HFF-Myc (cell line): Measurements from ENCODE around the gene TCERG1L.

ENCODE experiments used
- DNase-seq: peaks from one replicate; pipeline ENCODE4 v3.0.0-alpha.2; 2011; ENCODE audit warnings: low read depth; ENCODE audit errors: extremely low read depth
- H3K4me3 ChIP-seq: replicated peaks from 2 replicates; pipeline ENCODE4 v1.5.1; 2011; ENCODE audit warnings: low read depth, mild to moderate bottlenecking, control low read depth, low read length
- TF ChIP-seq, protein P1 (sequence below): IDR thresholded peaks from 2 replicates; pipeline ENCODE4 v1.5.1; 2012; ENCODE audit warnings: mild to moderate bottlenecking, low read depth, low read length, control low read depth; ENCODE audit errors: missing control alignments

The TCERG1L gene

DNA sequence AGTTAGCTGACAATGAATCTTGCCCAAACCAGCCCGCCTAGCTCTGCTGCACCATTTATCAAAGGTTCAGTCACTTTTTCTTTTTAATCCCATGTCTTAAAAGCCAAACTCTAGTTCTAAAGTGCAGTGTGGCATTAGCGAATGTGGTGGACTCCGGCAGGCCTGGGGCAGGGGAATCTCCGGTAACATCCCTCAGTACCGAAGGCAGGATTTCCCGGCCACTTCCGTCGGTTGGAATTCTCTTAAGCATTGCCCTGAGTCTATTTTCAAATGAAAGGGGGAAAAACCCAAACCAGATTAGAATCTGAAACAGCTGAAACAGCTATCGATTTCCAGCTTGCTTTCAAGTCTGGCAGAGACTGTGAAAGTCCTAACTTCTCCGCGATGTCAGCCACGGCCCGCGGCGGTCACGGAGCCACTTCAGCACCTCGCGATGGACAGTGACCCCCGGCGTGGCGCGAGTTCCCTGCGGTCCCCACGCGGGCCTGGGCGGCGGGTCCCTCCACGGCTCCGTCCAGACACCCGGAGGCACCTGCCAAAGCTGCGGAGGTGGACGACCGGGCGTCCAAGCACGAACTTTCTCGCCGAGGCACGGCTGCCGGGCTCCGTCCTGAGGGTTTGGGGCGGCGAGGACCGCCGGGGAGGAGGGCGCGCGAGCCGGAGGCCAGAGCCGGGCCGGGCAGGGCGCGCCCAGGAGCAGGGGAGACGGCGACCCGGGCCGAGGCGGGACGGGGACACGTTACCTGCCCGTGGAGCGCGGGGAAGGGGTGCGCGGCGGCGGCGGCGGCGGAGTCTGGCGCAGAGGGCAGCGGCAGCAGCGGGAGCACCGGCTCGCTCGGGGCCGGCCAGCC lies 745 bp downstream of the TCERG1L start:
- no peak for DNase-seq
- no peak overlapping the region for H3K4me3 ChIP-seq
- TF ChIP-seq, protein P1, sequence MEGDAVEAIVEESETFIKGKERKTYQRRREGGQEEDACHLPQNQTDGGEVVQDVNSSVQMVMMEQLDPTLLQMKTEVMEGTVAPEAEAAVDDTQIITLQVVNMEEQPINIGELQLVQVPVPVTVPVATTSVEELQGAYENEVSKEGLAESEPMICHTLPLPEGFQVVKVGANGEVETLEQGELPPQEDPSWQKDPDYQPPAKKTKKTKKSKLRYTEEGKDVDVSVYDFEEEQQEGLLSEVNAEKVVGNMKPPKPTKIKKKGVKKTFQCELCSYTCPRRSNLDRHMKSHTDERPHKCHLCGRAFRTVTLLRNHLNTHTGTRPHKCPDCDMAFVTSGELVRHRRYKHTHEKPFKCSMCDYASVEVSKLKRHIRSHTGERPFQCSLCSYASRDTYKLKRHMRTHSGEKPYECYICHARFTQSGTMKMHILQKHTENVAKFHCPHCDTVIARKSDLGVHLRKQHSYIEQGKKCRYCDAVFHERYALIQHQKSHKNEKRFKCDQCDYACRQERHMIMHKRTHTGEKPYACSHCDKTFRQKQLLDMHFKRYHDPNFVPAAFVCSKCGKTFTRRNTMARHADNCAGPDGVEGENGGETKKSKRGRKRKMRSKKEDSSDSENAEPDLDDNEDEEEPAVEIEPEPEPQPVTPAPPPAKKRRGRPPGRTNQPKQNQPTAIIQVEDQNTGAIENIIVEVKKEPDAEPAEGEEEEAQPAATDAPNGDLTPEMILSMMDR = no peak

DNA sequence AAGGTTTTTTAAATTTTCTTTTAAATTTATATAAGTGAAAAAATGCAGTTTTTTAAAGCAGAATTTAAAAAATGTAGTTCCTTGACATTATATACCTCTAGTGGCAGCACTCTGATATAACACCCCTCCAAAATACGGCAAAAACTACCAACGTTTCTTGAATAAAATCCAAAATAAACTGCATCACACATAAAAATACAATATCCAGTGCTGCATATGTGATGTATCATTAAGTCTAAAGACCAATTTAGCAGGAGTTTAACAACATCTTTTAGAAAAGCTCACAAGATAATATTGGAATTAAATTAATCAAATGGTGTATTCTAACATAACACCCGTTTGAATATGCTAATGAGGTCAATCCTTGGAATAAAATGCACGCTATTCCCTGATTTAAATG lies 1.4 kb downstream of the TCERG1L start:
- no peak for DNase-seq
- H3K4me3 ChIP-seq = no peak overlapping the region
- TF ChIP-seq, protein P1 = peak; percentile 10

DNA sequence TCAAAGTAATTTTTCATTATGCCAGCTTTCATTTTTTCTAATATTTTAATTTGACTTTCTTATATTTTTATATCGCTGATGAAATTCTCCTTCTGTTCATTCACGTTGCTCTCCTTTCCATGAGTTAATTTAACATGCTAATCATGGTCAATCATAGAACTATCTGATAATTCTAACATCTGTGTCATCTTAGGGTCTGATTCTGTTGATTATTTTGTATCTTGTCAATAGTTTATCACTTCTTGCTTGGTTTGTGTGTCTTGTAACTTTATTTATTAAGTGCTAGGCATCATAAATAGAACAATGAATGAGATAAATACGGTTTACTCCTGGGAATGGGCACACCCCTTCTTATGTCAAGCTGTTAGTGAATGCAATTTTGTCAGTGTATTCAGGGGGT lies 11.0 kb downstream of the TCERG1L start:
- no peak for DNase-seq
- TF ChIP-seq, protein P1 = no peak
- no peak overlapping the region for H3K4me3 ChIP-seq

DNA sequence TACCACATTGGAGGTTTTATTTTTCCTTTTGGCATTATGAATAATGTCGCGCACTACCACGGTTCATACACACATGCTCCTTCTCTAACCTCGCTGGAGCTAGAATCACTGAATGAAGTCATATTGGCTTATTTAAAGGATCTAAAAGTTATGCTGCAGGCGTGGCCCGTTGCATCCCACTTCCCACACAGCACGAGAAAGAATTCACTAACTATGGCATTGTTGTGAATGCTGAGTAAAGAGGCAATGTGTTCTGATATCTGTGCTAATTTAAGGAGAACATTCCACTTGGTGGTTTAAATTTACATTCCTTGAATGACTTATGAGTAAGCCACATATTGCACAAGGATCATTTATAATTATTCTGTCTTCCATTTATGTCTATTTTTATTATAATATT lies 20.7 kb downstream of the TCERG1L start:
- H3K4me3 ChIP-seq = no peak overlapping the region
- TF ChIP-seq, protein P1 = no peak
- DNase-seq = no peak

DNA sequence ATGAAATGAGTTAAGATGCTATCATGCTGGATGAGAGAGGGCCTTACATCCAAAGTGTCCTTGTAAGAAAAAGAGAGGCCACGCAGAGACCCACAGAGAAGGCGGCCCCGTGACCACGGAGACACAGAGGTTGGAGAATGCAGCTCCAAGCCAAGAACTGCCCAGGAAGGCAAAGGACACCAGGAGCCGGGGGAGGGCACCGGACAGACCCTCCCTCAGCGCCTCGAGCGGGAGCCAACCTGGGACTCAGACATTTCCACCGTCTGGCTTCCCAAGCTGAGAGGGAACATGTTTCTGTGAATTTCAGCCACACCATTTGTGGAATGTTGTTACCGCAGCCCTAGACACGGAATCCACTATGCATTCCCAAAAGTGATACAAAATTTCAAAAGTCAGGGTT lies 22.9 kb downstream of the TCERG1L start:
- DNase-seq = no peak
- no peak overlapping the region for H3K4me3 ChIP-seq
- TF ChIP-seq, protein P1 = no peak

DNA sequence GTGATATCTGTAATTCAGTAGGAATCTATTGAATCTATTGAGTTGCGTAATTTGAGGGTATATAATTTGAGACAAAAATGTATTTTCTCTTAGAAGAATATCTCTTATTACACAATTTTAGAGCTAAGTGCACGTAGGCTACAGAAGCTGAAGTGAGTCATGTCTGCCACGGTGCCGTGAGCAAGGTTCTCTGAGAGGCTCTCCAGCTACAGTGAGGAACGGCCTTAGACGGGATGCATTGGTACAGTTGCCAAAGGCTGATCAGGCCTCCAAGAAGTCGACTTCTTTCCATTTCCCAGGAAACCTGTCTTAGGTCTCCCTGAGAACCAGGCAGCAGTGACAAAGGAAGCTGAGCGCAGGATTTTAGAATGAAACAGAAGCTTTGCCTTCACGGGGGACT lies 28.6 kb downstream of the TCERG1L start:
- TF ChIP-seq, protein P1 = no peak
- no peak for DNase-seq

More for the DNA sequence above, 28.6 kb downstream of the TCERG1L start:
- no peak overlapping the region for H3K4me3 ChIP-seq
